DMS 273 treated with DMSO at 0.1 percent for 48 hours (cell line): ENCODE measurements around the gene SIVA1.

Experiments used
- DNase-seq: peaks from one replicate; lab custom pipeline; 2025; lab: John Stamatoyannopoulos, UW

SIVA1 gene

GRCh38 chr14:104784846-104785707 lies 32.1 kb downstream of the SIVA1 start:
- DNase-seq = no peak

DNA sequence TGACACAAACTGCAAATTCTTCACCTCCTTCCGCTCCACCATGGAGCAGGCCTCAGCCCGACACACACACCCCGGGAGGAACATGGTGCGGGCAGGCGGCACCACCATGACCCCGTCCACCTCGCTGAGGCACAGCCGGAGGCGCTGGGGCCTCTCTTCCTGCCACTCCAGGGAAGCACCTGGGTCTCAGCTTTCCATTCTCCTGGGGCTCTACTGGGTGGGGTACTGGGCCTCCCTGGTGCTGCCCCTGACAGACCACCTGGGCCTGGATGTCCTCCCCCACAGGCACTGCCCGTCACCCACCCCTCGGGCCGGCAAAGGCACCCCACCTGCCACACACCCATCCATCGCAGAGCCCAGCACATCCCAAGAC lies 32.7 kb downstream of the SIVA1 start:
- DNase-seq = no peak

GRCh38 chr14:104786091-104786586 lies 33.2 kb downstream of the SIVA1 start:
- no peak for DNase-seq

GRCh38 chr14:104786726-104787675 lies 34.1 kb downstream of the SIVA1 start:
- DNase-seq = no peak

DNA sequence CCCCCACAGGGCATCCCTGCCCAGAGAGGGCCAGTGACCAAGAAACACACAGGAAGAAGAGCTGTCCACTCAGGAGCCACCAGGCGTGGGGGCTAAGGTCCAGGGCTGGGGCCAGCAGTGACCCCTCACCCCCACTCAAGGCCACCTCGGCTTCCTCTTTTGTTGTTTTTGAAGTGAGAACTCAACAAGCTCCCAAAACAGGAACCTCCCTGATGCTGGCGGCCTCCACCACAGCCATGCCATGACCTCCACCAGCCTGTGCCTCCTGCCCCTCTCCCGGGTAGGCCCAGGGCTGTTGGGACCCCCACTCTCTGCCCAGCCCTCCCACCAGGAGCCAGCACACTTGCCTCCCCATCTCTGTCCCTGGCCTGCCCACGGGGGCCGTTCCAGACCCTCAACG lies 34.8 kb downstream of the SIVA1 start:
- no peak for DNase-seq

DNA sequence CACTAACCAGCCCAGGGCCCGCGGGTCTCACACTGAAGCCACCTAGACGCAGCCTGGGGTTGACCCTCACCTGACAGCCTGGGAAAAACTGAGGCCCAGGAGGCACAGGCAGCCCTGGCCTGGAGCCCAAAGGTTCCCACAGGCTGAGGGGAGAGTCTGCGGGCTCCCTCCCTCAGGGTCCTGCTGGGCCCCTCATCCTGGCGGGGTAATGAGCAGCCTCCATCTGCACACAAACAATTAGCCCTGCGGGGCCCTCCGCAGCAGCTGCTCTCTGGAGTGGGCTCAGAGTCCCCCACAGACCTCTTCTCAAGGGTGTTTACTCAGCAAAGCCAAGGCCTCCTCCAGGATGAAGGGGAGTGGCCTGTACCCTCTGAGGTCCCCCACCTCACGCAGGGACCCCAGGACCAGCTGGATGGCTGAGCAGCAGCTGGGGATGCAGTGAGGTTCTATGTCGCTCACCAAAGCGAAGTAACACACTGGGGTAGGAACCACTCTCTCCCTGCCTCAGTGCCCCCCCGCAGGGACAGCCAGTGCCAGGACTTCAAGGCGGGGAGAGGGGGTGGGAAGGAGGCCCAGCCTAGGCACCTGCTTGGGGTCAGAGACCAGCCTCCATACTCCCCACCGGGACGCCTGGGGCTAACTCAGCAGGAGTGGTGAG lies 35.3 kb downstream of the SIVA1 start:
- peak; percentile 88 for DNase-seq

GRCh38 chr14:104788873-104789663 lies 36.1 kb downstream of the SIVA1 start:
- DNase-seq = no peak

- DNase-seq = no peak
Measured at GRCh38 chr14:104789752-104790743, 37.1 kb downstream of the SIVA1 start.

- DNase-seq = no peak
Measured at GRCh38 chr14:104791425-104791824, 38.5 kb downstream of the SIVA1 start.

DNA sequence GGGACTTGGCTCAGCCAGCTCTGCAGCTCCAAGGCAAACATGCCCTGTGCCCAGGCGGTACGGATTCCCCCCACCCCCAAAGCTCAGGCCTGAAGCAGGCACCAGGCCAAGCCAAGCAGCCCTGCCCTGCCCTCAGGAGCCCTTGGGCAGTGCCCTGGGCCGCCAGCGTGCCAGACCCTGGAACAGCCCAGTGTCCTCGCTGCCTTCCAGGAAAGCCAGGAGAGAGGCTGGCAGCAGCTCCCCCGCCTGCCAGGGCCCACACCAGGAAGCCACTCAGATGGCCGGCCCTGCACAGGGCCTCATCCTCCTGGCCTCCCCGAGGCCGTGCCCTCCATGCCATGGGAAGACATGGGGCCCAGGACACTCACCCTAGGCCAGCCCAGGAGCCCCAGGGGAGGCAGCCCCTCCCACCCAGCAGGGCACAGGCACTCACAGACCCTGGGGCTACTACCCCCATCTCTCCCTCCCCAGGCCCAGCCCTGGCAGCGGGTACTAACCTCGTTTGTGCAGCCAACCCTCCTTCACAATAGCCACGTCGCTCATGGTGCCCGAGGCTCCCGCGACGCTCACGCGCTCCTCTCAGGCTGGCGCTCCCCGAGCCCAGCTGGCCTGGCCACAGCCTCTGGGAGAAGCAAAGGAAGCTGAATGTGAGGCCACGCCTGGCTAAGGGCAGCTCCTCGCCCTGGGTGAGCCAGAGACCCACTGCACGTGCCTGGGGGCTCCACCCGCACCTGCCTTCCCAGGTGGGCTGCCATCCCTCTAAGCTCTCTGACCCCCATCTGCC lies 39.3 kb downstream of the SIVA1 start:
- DNase-seq = no peak

DNA sequence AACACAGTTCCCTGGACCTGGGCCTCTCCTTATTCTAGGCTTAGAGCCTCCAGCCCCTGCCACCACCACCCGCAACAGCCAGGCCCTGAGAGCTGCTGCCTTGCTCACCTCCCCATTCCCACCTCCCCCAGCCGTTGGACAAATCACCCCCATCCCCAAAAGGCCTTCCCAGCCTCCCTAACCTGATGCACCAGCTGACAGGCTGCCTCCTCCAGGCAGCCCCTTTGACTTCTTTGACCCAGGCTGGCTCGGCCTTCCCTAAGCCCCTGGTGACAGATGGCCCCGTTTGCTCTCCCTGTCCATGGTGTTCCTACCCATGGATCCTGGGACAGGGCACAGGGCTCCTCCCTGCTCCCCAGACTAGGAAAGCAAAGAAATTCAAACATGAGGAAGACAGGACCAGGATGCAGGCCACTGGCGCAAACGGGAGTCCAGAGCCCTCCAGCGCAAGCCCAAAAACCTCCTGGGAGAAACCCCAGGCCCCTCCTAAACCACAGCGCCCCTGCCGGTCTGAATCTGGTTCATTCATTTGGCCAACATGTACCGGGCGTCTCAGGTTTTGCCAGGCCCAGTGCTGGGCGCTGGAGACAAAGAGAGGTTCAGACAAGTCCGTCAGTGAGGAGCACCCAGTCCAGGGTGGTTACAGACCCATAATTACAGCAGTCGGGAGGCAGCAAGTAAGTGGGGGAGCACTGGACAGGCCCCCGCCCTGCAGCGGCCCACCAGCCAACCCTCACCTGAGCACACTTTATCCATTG lies 40.2 kb downstream of the SIVA1 start:
- DNase-seq = no peak

DNA sequence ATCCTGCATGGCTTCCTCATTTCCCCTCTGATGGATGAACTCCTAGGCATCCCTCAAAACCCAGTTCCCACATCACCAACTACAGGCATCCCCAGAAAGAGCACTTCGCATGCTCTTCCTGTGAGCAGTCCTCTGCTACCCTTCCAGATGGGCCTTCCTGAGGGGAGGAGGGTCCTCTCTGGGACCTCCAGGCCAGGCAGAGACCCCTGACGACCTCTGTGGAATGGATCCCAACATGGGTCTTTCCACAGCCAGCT lies 40.7 kb downstream of the SIVA1 start:
- DNase-seq = no peak

- DNase-seq = no peak
Measured at GRCh38 chr14:104794099-104794498, 41.2 kb downstream of the SIVA1 start.

- no peak for DNase-seq
Measured at GRCh38 chr14:104794631-104794992, 41.7 kb downstream of the SIVA1 start.

DNA sequence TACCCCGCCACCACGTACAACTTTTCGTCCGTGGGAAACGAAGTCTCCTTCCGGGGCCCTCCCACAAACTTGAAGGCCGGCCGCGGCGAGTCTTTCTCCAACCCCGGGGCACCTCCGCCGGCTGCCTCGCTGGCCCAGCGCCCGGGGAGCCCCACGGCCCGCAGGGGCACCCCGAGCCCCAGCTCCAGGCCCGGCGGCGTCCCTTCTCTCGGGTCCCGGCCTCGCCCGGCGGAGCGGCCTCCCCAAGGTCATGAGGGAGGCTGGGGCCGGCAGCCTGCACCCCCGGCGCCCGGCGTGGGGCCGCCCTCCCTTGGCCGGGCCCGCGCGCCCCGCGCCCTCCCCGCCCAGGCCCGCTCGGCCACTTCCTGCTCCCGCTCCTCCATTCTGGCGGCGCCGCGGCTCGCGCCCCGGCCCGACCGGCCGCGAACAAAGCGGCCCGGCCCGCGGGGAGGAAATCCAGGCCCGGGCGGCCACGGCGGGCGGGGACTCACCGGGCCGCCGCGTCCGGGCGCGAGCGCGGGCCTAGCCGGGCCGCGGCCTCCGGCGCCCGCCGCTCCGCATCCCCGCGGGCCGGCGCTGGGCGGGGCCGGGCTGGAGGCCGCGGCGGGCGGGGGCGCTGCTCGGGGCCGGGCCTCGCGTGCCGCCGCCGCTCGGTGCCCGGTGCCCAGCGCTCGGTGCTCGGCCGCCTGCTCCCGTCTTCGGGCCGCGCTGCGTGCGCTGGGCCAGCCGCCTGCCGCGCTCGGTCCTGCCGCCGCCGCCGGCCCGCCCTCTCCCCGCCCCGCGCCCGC lies 42.2 kb downstream of the SIVA1 start, which contains the start of gene AKT1:
Gene AKT1 (minus strand): TSS at position 756 of the 788 bp plus-strand sequence. CDS start 3,105 bp downstream, outside the sequence.
- DNase-seq = no peak

DNA sequence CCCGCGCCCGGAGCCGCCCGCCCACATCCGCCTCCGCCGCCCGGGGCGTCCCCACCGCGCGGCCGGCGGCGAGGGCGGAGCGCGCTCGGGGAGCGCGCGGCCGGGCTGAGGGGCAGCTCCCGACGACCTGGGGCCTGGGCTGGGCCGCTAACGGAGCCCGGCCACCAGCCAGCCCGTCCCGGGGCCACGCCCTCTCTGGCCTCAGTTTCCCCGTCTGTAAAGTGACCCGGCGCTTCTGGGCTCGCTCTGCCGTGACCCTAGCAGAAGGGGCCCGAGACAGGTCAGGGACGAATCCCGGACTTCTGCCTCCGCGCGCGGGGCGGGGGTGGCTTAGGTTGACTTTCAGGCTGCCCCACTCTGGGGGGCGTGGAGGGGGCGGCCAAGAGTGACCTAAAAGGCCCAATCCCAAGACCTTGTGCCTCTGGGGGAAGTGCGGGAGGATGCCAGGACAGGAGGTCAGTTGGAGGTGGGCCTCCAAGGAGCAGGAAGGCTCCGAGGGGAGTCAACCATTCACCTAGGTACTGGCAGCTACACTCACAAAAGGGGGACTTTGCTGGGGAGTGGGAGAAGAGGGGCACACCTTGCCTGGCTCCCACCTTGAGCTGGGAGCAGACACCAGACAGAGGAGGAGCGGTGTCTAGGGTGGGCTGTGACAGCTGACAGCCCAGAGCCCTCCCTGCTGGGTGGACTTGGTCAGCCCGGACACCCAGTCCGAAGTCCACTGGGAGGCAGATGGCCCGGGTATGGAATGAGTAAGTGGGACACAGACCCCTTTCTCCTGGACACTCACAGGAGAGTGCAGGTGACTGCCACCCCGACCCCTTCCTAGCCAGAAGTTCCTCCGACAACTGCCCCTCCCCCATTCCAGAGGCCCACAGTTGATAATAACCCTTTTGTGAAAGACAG lies 43.1 kb downstream of the SIVA1 start:
- no peak for DNase-seq

- DNase-seq = no peak
Measured at GRCh38 chr14:104796687-104797081, 43.7 kb downstream of the SIVA1 start.
